Measurements from ENCODE around the gene PSMD13.

DNA sequence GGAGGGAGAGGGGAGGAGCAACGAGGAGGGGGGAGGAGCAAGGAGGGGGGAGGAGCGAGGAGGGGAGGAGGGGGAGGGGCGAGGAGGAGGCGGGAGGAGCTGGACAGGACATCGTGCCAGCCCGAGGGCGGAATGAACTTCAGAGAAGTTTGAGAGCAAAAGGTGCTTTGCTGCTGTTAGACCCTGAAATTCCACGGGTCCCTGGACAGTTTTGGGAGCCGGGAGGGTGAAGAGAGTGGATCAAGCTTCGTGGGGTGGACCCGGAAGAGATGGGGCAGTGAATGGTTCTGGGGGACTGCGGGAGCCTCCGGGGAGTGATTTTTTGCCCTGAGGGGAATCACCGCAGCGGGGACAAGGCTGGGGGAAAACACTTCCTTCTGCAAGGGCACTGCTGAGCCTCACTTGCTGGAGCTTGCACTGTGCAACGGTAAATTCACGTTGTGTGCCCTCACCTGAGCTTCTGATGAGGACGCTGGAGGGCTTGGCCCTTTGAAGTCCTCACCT is 30.8 kb downstream of the PSMD13 start:
- TF ChIP-seq, protein P1, sequence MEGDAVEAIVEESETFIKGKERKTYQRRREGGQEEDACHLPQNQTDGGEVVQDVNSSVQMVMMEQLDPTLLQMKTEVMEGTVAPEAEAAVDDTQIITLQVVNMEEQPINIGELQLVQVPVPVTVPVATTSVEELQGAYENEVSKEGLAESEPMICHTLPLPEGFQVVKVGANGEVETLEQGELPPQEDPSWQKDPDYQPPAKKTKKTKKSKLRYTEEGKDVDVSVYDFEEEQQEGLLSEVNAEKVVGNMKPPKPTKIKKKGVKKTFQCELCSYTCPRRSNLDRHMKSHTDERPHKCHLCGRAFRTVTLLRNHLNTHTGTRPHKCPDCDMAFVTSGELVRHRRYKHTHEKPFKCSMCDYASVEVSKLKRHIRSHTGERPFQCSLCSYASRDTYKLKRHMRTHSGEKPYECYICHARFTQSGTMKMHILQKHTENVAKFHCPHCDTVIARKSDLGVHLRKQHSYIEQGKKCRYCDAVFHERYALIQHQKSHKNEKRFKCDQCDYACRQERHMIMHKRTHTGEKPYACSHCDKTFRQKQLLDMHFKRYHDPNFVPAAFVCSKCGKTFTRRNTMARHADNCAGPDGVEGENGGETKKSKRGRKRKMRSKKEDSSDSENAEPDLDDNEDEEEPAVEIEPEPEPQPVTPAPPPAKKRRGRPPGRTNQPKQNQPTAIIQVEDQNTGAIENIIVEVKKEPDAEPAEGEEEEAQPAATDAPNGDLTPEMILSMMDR (IDR thresholded peaks at IDR 0.05): no peak
- no peak for TF ChIP-seq EZH2 (IDR thresholded peaks at IDR 0.05; ENCODE audit: borderline replicate concordance, insufficient read depth, low read depth, low read length, poor library complexity, severe bottlenecking)

Measured in B cell (primary cell).